Stomach (tissue), 4 donors: Measurements from ENCODE around the gene MFSD12.

ENCODE experiments used
- POLR2A ChIP-seq, 4 donors: fragments of 450-650 bp; IDR thresholded peaks; one replicate each; pipeline ENCODE4 v1.6.1; 2016; ENCODE audit warnings: antibody characterized with exemption in 4 of 4, control low read depth in 2 of 4, mild to moderate bottlenecking in 1 of 4, moderate library complexity in 1 of 4
- POLR2AphosphoS5 ChIP-seq, 3 donors: sonication (generic); formaldehyde crosslinking; IDR thresholded peaks; one replicate each; pipeline ENCODE4 v1.6.1; 2016; ENCODE audit warnings: antibody characterized with exemption in 3 of 3
- TF ChIP-seq, protein P1 (sequence below), 7 experiments: fragments of 450-650 bp in 4 of 7; fragments of 200-600 bp in 3 of 7; sonication (generic) in 3 of 7; IDR thresholded peaks; one replicate each; pipeline ENCODE4 v1.5.1; 2016 to 2019; ENCODE audit warnings: antibody characterized with exemption in 7 of 7, control low read depth in 2 of 7, mild to moderate bottlenecking in 1 of 7

GRCh38 chr19:3544058-3544376 lies 13.4 kb downstream of the MFSD12 start:
- TF ChIP-seq, protein P1, sequence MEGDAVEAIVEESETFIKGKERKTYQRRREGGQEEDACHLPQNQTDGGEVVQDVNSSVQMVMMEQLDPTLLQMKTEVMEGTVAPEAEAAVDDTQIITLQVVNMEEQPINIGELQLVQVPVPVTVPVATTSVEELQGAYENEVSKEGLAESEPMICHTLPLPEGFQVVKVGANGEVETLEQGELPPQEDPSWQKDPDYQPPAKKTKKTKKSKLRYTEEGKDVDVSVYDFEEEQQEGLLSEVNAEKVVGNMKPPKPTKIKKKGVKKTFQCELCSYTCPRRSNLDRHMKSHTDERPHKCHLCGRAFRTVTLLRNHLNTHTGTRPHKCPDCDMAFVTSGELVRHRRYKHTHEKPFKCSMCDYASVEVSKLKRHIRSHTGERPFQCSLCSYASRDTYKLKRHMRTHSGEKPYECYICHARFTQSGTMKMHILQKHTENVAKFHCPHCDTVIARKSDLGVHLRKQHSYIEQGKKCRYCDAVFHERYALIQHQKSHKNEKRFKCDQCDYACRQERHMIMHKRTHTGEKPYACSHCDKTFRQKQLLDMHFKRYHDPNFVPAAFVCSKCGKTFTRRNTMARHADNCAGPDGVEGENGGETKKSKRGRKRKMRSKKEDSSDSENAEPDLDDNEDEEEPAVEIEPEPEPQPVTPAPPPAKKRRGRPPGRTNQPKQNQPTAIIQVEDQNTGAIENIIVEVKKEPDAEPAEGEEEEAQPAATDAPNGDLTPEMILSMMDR (IDR thresholded peaks at IDR 0.05) = no peak
- TF ChIP-seq POLR2A (IDR thresholded peaks at IDR 0.05) (no peak), POLR2AphosphoS5 (IDR thresholded peaks at IDR 0.05) (no peak)
